ENCODE data around the gene KAT6B.

Gene KAT6B

DNA sequence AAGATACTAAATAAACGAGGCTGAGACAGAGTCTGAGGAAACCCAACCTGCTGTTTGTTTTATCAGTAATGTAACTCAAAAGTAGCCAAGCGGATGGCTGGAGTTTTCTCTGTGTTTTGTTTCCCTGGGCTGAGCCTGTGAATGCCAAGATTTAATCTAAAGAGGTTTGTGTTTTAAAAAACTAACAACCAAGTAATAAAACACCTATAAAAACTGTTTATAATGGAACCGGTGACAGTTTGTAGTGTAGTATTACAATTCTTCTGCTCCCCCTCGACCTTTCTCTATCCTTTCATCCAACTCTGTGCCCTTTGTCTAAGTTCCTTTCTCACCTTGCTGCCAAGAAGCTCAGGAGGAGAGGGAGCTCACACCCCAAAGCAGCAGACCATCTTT, 2.6 kb upstream of the KAT6B start:
- no peak for DNase-seq (ENCODE audit: low read depth)

DNA sequence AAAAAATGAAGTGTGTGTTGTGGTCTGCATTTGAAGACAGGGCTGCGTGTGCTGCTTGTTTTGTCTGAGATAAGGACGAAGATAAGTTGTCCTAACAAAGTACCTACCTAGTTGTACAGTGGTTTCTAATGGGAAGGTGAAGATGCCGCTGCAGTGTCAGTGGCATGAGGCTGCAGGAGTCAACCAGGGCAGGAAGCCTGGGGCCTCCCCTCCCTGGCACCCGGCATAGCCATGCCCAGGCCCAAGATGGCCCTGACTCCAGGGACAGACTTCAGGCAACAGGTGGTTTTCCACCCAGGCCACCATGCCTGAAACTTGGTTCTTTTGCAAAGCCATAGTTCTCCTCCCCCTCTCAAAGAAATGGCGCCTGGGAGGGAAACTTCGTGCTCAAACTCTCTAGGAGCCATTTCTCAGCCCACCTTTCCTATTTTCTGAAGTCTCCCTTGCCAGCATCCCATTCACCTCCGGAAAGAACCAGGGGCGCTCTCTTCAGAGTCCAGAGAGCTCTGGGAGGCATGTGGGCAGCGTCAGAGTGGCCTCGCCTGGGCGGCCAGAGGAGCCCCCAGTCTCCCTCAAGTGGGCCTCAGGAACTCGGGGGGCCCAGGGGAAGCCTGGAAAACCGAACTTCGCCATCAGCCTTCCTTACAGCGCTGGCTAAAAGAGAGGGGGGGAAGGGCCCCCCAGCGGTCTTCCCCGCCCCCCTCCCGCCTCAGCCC, 2.1 kb upstream of the KAT6B start:
- no peak for DNase-seq (ENCODE audit: low read depth)

DNA sequence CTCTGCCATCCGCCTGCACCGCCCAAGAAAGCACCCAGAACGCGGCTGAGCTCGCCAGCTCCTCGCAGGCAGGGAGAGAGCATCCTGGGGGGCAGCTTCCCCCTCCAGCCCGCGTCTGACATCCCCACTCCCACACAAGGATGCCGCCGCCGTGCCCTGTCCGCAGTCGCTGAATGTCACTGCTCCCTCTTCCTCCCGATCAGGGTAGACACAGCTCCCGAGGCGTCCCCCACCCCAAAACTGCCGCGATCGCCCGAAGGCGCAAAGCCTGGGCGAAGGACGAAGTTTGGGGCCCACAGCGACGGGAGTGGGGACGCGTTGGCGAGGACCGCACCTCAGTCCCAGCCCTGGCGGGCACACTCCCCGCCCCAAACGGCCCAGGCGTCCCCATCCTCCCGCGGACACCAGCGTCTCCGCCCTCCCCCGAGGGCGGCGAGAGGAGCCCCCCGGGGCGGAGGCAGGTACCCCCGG, 1.5 kb upstream of the KAT6B start:
- DNase-seq (ENCODE audit: low read depth): peak; percentile 20

DNA sequence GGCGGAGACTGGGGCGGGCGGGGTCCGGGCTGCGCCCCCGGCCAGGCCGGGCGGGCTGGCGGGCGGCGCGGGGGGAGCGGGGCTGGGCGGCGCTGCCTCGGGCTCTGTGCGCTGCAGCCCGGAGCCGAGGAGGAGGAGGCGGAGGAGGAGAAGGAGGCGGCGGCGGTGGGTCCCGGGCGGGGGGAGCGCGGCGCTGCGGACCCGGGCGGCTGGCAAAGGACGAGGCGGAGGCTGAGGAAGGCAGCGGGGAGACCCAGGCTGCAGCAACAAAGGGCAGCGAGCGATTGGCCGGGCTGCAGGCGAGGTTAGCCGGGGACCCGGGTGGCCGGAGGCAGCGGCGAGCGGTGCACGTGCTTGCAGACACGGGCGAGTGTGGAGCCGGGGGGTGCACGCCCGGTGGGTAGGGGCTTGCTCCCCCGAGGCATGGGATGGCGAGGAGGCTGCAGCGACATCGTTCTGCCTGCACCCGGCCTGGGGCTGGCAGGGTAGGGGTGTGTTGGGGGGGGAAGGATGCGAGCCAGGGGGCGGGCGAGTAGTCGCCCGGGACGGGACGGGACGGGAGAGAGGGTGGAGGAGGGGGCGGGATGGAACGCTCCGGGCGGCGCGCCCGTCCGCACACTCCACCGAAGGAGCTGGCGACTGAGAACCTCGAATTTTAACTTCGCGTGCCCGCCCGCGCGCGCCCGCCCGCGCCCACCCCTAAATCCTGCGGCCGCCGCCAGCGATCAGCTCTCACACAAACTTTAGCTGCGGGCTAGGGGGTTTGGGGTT, 844 bp upstream of the KAT6B start:
- DNase-seq (ENCODE audit: low read depth): peak; percentile 12

DNA sequence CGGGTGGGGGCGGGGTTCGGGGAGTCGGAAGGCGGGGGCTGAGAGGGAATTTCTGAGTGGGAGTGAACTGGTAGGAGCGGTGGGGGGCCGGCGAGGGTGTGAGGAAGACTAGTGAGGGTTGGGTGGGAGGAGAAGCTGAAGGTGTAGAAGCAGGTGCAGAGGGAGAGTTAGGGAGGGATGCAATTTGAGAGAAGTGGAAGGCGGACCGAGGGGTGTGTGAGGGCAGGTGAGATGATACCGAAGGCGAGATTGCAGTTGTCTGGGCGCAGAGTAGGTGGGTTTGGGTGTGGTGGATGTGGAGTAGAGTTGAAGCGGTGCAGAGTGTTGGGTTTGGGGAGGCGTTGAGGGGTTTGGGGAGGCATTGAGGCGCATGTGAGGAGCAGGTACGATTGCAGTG, 643 bp downstream of the KAT6B start:
- no peak for DNase-seq (ENCODE audit: low read depth)

DNA sequence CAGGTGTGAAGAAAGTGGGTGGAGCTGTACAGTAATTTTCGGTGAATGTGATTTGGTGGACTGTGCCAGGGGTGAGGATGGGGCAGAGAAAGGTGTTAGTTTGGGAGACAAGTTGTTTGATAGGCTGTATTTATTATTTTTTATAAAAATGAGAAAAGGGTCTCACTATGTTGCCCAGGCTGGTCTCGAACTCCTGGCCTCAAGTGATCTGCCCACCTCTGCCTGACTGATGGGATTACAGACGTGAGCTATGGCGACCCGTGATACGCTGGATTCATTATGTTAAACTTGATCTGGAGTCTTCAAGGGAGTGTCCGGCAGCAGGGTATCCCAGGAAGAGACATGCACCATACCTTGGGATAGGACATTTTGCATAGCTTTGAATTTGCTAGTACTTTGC, 1.3 kb downstream of the KAT6B start:
- no peak for DNase-seq (ENCODE audit: low read depth)

DNA sequence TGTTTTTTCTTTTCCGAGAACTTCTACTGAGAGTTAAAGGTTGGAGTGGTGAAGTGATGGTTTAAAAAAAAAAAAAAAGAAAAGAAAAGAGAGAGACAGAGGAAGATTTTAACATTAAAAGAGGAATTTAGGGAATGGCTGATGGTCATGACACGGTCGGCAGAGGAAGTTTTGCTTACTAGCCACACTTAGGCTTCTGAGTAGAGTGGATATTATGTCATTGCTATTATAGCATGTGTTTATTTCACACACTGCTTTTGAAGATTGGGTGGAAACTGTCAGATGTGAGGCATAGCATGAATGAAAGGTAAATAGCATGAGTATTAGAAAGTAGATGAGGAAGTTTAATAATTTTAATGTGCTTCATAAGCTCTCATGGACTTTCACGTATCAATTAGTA, 2.5 kb downstream of the KAT6B start:
- no peak for DNase-seq (ENCODE audit: low read depth)

DNA sequence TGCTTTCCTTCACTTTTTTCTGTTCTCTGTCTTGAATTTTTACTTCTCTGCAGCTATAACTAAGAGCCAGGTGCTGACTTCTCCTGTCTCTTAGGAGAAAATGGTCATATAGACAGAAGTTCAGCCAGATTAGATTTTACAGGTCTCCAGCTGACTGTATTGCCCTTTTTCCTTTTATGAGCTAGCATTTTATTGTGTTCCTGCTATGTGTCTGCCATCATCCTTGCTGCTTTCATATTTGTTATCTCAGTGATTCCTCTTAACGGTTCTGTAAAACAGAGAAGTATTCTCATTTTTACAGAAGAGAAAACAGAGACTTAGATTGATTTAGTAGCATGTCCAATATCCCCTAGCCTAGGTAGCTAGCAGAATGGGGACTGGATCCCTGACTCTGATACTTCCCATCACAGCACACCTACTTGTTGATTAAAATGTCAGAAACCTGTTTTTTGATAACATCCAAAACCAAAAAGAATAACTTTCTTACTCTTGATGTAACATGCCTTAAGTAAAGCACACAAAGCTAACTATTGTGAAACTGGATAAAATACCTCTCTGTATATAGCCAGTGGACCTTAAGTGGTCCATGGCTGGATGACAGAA, 5.2 kb downstream of the KAT6B start:
- DNase-seq (ENCODE audit: low read depth): no peak

DNA sequence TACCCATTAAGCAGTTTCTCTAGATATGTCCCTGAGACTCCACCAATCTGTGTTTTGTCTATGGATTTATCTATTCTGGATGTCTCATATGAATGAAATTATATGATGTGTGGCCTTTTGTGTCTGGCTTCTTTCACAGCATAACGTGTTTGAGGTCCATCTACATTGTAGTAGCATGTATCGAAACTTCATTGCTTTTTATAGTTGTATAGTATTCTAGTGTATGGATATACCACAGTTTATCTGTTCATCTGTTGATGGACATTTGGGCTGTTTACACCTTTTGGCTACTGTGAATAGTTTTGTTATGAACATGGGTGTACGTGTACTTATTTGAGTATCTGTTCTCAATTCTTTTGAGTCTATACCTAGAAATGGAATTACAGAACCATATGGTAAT, 9.6 kb downstream of the KAT6B start:
- no peak for DNase-seq (ENCODE audit: low read depth)

DNA sequence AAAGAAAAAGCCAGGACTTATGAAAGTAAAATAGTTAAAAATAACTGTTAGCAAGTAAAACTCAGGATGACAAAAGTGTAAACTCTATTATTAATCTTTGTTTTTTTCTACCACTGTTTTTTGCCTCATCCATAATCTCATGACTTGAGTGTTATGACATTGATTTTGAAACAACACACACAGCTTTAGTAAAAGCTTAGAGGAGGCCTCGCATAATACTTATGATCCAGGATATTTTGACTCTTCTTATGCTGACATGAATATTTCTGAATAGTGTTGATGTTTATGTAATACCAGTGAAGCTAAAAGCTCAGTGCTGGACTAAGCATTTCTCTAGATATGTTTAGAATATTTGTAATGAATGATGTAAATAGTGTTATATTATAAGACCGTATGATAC, 10.5 kb downstream of the KAT6B start:
- DNase-seq (ENCODE audit: low read depth): no peak

DNA sequence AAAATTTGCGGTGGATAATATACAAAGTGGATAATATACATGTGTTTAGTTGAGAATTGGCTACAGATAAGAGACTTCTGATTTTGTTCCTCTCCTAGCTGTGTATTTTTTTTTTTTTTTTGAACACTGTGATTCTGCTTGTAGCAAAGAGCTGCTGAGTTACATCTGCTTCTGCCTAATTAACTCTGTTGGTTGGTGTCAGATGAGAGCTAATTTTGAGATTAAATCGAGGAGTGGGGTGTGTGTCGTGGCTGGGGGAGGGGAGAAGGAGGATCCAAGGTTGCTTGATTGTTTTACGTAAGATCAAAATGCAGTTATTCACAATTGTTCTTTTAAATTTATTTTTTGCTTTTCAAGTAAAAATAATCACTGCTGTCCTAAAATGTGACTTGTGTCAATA, 11.3 kb downstream of the KAT6B start:
- DNase-seq (ENCODE audit: low read depth): no peak

DNA sequence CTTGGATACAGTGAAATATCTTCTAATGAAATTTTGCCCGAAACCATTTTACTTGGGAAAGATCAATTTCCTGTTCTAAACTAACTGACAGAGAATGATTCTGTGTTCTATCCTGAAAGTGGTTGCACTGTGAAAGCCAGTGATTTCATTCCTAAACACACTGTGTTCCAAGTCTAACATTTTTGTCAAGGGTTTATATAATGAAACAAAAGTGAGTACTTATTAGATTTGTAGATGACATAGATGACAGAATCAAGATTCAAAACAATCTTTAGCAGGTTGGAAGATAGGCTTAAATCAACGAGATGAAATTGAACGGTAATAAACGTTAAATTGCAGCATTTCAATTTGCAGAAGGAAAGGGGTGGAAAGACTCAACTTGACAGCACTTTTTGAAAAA, 13.3 kb downstream of the KAT6B start:
- DNase-seq (ENCODE audit: low read depth): no peak

DNA sequence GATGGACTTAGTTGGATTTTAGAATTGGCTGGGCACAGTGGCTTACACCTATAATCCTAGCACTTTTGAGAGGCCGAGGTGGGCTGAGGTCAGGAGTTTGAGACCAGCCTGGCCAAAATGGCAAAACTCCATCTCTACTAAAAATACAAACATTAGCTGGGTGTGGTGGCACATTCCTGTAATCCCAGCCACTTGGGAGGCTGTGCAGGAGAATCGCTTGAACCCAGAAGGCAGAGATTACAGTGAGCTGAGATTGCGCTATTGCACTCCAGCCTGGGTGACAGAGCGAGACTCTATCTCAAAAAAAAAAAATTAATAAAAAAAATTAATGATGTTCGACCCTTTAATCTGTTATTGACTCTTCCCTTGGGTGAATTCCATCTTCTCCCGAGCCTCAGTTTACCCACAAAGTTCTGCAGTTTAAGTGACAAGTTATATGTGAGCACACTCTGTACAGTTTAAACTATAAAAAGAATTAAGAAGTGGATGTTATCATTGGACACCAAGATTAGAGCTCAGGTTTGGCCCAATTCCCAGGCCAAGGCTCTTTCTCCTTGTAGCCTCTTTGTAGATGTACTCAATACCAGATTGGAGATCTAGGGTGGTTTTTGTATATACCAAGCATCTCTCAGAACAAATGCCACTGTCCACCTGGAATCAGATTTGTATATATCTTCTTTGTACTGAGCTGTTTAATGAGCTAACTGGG, 15.0 kb downstream of the KAT6B start:
- no peak for DNase-seq (ENCODE audit: low read depth)

DNA sequence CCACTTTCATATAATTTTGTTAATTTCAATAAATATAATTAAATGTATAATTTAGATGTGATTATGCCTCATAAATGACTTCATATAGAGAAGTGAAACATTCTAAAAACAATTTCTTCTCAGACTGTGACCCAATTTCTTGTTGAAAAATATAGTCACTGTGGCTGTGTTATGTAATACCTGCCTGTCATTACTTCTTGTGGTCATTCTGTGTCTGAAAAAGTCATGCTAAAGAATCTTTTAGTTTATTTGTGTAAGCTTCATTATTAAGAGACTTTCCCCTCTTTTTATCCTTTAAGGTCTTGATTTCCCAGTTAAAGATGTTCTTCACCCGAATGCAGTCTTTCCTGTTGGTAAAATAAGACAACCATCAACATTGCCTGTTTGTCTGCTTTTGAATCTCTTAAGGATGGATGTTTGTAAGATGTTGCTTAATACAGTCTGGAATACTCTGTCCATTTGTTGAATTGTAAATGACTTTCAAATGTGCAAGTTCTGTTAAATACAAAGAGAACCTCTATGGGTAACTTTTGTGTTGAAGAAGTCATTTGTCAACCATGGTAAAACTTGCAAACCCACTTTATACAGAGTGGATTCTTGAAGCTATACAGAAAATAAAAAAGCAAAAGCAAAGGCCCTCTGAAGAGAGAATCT, 16.0 kb downstream of the KAT6B start:
- no peak for DNase-seq (ENCODE audit: low read depth)

DNA sequence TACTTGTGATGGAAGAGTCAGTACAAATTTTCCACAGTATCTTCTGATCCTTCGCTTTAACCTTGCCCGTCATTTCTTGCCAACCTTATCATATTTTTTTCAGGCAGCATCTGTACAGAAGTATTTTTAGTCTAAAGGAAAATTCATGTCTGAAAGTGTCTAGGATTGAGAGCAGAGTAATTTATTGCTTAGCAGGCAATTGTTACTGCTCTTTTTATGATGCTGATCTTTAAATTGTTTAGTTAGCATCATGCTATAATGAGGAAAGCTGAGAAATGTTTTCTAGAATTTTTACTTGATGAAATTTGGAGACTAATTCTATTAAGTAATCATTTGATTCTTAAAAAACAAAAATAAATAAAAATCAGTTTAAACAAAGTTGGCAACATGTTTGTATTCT, 20.6 kb downstream of the KAT6B start:
- DNase-seq (ENCODE audit: low read depth): no peak

DNA sequence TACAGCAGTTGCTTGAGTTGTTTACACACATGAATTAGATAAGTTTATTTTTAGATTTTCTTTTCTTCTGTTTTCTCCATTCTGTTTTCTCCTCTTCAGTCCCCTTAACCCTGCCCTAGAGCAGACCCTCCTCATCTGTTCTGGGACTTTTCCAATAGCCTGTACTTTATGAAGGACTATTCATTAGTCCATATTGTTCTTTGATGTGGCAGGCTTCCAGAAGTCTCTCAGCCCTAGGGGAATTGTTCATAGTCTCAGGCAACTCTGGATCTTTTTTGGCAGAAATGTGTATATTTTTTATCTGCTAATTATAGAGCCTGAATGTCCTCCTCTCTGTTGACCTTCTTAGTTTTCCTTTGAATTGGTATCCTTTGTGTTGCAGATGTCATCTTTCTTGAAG, 25.4 kb downstream of the KAT6B start:
- no peak for DNase-seq (ENCODE audit: low read depth)

DNA sequence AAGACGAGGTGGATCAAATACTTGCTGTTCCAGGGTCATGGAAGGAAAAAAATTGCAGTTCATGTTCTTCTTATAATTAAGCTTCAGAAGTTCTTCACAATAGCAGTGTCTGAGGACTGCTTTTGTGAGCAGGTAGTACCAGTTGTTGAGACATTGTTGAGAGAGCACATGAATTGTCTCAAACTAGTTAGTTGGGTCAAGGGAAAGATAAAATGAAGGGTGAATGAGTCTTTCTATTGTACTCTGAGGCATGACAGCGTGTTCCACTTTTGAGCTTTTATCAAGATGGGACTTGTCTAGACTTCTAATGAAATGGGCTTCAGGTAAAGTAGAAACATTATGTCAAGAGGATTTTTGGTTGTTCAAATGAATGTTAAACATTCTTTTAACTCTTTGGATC, 26.0 kb downstream of the KAT6B start:
- DNase-seq (ENCODE audit: low read depth): no peak

DNA sequence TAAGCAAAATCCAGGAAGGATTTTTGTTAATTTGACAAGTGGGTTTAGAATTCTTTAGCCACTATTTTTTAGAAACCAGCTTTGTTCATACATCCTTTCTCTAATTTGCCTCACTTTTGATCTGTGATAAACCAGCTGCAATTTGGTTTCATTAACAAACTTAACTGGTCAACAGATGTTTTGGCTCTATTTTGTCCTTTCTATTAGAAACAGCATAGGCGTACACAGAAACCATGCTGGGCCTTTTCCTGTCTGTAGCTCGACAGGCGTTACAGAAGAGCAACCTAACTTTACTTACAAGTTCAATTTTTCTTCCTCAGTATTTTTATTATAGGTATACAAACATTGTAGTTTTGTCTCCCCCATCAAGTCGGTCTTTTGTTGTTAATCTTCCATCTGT, 28.2 kb downstream of the KAT6B start:
- DNase-seq (ENCODE audit: low read depth): no peak

DNA sequence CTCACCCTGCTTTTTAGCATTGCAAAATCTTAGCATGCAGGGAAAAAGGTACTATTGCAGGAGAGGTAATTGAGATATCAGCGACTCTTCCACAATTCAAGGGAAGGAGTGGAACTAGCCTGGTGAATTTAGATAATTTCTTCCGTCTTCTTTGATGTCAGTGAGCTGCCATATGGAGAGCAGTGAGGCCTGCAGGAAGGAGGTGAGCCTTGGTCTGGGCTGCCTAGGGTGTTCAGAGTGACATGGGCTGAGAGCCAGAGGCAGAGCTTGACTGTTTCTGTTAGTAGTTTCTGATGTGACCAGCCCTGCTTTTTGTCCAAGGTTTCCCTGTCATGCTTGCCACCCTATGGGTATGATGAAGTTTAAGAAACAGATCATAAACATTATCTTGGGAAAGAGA, 28.6 kb downstream of the KAT6B start:
- DNase-seq (ENCODE audit: low read depth): no peak

DNA sequence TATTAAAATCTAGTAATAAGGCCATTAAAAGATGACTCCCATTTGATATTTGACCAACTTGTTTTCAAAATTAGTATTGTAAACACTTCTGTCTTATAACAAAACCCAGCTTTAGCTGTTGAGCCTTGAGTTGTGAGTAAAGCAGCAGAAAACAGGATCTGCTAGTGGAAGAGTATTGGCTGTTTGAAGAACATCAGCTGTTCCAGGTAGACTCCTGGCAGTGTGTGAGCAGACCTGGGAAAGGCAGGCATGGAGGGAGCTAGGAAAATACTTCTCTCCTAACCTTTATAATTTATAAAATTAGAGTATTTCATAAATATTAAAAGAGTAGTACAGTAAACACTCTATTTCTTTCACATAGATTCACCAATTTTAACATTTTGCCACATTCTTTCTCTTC, 29.0 kb downstream of the KAT6B start:
- no peak for DNase-seq (ENCODE audit: low read depth)

DNA sequence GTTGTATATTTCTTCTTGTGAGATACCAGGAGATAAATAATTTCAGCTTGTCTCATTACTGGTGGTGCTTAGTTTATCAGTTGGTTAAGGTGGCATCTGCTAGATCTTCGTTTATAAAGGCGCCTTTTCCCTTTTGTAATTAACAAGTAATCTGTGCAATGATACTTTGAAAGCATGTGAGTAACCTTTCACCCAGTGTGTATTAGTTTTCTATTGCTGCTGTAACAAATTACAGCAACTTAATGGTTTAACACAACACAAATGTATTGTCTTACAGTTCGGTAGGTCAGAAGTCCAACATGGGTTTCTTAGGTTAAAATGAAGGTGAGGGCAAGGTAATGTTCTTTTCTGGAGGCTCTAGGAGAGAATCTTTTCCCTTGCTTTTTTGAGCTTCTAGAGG, 30.5 kb downstream of the KAT6B start:
- DNase-seq (ENCODE audit: low read depth): no peak

DNA sequence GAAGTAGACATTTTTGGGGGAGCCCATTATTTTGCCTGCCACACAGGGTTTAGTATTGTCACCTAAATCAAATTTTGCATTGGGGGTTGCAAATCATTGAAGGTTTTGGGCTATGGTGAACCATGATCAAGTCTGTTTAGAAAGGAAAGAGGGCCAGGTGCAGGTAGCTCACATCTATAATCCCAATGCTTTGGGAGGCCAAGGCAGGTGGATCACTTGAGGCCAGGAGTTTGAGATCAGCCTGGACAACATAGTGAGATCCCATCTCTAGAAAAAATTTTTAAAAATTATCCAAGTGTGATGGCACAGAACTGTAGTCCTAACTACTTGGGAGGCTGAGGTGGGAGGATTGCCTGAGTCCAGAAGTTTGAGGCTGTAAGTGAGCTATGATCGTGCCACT, 31.2 kb downstream of the KAT6B start:
- no peak for DNase-seq (ENCODE audit: low read depth)
